Stimulated activated CD4-positive, alpha-beta T cell treated with anti-CD3 and anti-CD28 coated beads, TNF-alpha, amount 100 ng/mL, for 4 hours (primary cell): Measurements from ENCODE around the gene MCM3AP.
"Not testable (repeated sequence)": the region's sequence is repeated elsewhere in the genome, so short reads cannot be mapped to it uniquely, and the experiment has no call there.

ENCODE experiments used
- DNase-seq, 3 experiments: peaks; one replicate each; pipeline ENCODE4 v3.0.0-alpha.2; 2020; ENCODE audit warnings: low read depth in 3 of 3

Gene MCM3AP

DNA sequence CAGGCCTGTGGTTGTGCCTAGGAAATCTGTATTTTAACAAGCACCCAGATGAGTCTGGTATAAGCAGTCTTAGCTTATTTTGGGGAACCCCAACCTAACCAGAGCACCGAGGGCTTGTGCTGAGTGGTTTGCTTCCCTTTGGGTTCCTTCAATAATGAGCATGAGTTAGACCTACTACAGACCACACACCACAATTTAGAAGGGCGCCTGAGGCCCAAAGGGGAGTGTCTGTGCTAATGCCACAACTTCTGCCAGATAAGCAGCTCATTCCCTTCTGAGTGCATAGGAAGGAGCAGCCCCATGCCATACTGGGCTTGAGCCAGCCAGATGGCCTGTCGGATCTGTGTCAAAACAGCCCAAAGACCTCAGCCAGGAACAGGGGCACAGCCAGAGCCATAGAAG is 41.5 kb downstream of the MCM3AP start:
- no peak for DNase-seq

DNA sequence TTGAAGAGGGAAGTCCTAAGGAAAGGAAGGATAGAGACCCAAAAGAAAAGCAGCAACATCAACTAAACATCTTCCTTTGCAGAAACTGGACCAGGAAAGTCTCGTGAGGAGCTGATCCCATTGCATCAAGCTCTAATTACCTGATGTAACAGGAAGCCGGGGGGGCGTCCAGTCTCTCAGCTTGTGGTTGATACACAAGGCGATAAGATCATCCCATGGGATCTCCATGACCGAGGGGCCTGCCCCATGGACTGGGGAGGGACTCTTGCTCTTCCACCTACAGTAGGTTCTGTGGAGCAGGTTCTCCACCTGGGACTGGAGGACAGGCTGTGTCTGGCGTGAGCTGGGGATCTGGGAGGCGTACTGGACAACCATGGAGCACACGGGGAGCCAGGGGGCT is 42.1 kb downstream of the MCM3AP start:
- DNase-seq: no peak

DNA sequence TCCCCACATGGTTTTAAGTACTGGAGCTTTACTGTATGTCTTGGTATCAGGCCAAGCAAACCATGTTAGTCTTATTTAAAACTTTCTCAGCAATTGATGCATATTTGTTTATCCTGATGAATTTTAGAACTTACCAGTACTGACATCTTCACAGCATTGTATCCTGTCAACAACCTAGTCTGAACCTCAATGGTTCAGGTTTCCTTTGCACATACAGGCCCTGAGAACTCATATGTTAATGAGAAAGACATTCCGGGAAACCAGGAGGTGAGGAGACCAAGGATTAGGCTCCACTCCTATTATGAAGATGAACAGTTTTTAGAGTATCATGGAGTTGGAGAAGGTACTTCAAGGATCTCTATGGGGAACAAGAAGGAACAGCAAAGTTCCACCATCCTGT is 43.8 kb downstream of the MCM3AP start:
- DNase-seq: not testable (repeated sequence)

DNA sequence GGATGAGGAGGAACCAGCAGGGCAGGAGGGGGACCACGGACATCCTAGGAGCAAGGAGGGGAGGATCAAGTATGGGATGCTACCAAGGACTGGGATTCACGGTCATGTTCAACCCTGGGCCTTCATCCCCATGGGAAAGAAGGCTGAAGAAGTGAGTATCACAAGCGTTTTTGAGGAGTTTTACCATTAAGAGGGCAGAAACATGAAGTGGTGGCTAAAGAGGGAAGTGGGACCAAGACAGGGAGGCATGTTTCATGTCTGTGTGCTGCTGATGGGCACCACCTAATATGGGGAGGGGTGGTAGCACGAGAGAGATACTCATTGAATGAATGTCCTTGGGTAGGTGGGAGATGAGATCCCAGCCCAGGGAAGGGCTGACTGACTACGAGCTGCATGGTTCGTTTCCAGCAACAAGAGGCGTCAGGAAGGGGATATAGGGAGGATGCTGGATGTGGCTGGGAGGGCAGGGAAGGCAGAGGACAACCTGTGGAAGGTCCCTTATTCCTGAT is 45.5 kb downstream of the MCM3AP start:
- no peak for DNase-seq

DNA sequence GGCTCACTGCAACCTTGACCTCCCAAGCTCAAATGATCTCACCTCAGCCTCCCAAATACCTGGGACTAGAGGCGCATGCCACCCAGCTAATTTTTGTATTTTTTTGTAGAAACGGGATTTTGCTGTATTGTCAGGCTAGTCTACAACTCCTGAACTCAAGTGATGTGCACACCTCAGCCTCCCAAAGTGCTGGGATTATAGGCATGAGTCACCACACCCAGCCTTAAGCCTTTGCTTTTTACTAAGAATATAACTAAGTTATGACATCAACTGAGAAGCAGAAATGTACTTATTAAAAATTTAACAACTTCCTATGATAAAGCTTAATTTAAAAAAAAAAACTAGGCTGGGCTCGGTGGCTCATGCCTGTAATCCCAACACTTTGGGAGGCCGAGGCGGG is 47.9 kb downstream of the MCM3AP start:
- no peak for DNase-seq

DNA sequence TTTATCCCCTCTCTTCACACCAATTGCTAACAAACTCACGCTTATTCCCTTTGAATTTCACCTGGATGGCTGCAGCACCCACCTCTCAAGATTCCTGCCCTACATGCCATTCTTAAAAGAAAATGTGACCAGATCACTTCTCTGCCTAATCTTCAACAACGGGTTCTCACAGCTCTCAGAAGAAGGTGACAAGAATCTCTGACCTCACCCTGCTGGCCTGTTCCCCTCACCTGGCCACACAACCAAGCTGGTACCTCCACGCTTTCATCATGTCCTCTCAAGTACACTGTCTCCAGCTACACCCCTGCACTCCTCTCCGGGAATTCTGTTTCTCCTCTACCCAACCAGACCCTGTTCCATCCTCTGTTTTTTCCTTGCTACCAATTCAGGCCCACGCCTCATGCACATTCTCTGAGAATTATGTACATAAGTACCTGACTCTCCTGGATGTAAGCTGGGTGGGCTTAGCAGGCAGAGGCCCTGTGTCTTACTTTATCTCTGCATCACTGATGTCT is 50.9 kb downstream of the MCM3AP start:
- DNase-seq: no peak

DNA sequence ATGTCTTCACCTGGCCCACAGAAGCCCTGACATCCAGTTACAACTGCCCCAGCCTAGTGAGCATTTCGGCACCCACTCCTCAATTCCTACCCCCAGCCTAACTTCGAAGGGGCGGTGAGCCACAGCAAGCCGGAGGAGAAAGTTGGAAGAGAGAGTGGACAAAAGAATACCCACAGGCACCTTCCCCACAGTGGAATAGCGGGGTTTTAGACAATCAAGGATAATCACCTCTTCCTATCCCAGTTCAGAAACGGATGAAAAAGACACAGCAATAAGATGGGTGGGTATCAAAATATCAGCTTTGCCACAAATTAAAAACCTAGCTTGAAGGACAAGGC is 55.5 kb downstream of the MCM3AP start:
- DNase-seq: no peak

DNA sequence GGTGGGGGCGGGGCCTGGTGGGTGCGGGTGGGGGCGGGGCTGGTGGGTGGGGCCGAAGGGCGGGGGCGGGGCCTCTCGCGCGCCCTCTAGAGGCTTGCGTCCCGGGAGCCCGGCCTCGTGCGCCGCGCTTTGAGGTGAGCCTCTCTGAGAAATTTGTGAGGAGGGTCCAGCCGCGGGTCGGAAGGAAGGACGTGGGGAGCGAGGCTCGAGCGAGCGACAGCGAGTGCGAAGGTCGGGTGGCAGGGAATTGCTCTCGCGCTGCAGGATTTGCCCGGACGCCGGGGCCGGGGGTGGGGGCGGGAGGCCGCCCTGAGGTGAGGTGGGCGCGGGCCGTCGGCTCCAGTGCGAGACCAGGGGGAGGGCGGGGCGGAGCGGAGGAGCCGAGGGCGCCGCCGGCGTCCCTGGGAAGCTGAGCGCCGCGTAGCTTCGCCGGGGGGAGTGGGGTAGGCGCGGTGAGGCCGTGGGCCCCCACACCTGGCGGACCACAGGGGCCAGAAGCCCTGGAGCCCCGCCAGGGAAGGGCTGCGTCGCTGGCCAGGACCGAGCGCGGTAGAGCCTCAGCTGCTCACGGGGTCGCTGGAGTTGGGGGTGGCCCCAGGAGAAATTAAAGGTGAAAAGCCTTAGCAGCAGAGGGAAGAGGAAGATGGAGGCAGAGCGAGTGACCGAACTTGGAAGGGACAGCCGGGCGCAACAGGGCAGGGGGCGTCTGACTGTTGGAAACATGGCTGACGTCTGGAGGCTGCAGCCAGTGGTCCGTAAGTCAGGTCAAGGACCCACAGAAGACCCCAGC is 56.1 kb downstream of the MCM3AP start:
- no peak for DNase-seq

DNA sequence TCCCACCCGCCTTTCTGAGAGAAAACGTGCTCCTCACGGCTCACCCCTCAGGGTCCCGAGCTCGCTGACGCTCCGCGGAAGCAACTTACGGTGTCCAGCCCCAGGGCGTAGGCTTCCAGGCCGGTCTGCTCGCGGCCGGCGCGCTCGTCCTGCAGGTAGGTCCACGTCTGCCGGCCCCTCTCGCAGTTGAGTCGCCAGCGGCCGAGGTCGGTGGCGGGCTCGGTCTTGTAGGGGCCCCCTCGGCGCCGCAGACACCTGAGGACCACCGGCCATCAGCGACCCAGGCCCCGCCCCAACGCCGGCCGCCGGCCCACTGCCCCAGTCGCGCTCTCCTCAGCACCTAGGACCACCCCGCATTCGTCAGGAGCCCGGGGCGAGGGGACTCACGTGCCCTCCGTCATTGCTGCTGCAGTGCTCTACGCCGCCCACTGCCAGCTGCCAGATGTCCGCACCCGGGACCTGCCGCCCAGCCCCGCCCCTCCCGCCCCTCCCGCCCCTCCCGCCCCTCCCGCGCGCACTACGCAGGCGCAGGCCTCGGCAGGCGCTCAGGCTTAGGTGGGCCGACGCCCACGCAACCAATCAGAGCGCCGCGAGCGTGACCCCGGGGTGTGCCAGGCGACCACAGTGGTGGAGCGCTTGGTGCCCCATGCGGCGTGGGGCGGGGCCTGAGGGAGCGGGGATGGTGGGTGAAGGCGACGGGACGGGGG is 56.9 kb downstream of the MCM3AP start, which contains the start of gene LSS:
LSS (minus strand) TSS at position 430 of the 707 bp plus-strand sequence; CDS start at position 401, 29 bp downstream.
- DNase-seq: peak; percentile 90 to 98 (median 96)

DNA sequence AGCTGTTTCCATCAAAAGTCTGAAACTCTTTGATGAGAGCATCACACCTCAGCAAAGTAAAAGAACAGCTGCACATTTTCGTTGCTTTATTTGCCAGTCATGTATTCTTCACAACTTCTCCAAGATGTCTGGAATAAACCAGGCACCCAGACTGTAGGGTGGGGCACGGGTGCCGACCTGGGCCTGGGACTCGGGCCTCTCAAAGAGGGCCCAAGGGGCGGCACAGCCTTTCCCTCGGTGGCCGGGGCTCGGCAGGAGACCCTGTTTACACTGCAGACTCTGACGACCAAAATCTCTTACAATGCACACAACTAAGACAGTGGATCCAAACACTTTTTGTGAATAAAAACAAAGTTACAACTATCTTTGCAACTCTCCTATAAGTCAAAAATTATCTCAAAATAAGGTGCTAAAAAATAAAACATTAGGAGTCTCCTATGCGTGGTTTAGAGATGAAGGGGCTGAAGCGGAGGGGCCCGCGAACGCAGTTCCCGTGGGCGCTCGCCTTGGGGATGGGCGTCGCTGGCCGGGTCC is 57.5 kb downstream of the MCM3AP start:
- DNase-seq: no peak

DNA sequence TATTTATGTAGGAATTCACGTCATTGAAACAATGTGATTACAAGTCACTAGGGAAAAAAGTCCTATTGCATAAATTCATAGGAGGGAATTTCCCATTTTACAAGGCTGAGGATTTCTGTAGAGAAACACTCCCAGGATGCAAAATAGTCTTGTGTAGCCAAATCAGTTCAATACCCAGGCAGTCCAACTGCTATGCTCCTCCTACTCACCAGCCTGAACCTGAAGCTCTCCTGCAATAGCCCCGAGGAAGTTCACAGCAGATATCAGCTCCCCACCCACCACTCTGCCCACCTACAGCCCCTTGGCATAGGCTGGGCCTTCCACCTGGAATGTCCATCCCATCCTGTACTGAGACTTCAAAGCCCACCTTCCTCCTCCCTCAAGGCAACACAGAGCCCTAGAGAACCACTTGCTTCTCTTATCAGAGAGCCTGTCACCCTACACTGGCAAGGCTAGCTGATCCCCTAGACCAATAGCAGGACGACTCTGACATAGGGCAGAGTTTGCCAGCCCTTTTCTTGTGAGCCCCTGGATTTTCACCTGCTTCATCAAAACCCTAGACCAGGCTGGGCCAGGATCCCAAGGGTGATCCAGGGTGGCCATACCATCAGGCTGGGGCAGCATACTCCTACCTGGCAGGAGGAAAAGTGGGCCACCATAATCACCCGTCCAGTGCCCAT is 58.4 kb downstream of the MCM3AP start:
- no peak for DNase-seq

DNA sequence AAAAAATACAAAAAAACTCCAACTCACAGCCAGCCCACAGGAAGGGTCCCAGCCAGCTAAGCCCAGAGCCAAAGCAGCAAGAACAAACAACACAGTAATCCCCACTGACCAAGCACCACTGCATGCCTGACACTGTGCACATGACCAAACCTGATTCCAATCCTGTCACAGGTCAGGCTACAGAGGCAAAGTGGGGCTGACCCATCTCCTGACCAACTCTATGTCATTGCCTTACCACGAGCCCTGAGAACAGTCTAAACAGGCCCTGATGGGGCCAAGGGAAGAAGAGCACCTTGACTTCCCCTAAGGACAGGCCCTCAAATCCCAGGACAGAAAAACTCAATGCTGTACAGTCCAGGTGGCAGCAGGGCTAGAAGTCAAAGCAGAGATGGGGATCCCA is 59.3 kb downstream of the MCM3AP start:
- DNase-seq: no peak

DNA sequence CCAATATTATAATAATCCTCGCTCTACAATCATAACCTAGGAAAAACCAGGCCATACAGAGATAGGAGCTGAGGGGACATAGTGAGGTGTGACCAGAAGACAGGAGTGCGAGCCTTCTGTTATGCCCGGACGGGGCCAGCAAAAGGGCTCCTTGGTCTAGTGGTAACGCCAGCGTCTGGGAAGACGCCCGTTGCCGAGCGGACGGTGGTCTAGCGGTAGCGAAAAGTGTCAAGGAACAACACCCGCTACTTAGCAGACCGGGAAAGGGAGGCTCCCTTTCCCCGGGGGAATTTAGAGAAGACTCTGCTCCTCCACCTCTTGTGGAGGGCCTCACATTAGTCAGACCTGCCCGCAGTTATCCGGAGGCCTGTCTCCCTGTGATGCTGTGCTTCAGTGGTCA is 61.8 kb downstream of the MCM3AP start:
- not testable (repeated sequence) for DNase-seq

DNA sequence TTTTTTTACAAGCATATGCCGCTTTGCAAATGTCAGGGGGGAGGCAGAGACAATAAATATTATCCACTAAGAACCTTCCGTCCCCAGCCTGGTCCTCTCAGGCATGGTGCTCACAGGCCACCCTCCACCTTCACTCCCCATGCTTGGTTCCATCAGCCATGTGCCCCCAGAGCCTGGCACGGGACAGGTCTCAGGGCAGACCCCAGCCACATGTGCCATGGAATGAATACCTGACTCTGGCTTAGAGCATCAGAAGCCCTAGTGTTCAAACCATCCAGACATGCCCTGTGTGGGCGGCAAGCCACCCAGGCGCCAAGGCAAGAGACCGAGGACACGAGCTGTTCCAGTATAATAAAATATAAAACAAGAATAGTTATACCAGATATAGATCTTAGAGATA is 62.2 kb downstream of the MCM3AP start:
- no peak for DNase-seq

DNA sequence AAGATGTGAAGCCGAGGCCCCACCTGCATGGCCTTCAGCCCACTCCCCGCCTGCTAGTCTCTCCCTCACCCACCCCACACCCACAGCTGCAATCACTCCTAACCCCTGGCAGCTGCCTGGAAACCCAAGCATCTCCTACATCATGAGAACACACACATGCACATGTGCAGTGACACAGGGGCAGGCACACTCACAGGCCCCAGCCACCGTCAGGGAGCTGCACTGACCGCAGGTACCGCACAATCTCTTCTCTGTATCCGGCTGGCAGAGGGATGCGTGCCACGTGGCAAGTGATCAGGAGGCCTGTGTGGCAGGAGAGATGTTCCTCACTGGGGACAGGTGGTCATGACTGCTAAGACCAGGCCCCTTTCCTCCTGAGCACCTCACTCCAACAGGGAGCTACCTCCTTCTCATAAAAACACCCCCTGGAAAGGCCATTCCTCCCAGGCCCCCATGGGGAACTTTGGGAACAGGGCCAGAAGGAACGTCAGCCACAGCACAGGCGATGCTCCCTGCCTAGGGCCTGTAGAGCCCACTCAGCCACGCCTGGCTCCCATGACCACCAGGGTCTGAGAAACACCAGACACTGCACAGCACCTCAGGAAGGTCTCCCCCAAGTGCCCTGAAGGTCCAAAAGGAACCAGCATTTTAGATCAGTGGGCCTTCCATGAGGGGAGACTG is 62.8 kb downstream of the MCM3AP start:
- DNase-seq: no peak

DNA sequence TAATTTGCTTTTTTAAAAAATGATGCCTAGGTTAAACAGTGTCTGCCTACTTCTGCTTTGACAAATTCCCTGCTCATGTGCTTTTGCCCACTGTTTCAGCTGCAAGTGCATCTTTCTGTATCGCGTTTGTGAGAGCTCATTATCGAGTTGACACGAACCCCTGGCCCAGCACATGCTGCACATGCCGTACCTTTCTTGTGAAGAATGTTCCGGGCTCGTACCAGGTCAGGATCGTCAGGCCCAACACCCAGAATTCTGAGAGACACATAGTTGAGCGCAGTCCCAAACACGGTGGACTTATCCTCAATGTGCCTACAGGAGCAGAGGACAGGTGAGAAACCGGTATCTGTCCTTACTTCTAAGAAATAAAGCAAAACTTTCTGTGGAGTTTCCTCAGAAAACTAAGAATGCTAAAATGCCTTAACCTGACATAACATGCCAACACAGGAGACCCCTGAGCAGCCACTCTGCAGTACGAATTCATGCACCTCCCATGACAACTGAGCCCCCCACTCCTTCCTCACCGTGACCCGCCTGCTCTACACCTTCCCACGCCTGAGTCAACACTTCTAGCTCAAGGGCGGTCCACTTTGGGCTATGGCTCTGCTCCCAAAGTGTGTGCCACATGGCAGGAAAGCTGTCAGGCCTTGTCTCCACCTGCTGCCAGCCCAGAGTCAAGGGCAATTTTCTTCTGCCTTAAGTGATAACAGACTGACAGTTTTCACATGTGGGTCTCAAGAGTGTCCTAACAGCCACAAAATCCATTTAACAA is 63.6 kb downstream of the MCM3AP start:
- DNase-seq: no peak

DNA sequence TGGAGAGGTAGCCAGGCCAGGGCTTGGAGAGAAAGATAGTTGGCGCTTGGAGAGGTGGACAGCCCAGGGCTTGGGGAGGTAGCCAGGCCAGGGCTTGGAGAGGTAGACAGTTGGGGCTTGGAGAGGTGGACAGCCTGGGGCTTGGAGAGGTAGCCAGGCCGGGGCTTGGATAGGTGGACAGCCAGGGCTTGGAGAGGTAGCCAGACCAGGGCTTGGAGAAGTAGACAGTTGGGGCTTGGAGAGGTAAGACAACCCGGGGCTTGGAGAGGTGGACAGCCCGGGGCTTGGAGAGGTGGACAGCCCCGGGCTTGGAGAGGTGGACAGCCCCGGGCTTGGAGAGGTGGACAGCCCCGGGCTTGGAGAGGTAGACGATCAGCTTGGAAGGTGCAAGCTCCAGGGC is 64.6 kb downstream of the MCM3AP start:
- no peak for DNase-seq

DNA sequence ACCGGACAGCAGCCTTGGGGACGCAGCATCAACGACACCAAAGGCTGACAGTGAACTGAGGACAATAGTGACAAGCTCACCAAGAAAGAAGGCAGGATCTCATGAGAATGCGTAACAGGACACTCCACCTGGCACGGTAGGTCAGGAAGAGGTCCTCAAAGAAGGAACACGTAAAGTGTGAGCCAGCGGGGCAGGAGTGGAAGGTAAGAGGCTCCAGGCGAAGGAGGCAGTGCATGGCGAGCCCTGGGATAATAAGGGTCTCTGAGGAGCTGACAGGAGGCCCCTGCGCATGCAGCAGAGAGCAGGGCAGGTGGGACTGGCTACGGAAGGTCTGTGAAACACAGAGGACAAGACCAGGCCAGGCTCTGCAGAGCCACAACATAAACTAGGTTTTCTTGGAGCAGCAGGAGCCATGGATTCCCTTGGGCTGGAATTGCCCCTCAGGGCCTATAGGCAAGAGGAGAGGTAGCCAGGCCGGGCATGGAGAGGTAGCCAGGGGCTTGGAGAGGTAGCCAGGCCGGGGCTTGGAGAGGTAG is 65.1 kb downstream of the MCM3AP start:
- no peak for DNase-seq

DNA sequence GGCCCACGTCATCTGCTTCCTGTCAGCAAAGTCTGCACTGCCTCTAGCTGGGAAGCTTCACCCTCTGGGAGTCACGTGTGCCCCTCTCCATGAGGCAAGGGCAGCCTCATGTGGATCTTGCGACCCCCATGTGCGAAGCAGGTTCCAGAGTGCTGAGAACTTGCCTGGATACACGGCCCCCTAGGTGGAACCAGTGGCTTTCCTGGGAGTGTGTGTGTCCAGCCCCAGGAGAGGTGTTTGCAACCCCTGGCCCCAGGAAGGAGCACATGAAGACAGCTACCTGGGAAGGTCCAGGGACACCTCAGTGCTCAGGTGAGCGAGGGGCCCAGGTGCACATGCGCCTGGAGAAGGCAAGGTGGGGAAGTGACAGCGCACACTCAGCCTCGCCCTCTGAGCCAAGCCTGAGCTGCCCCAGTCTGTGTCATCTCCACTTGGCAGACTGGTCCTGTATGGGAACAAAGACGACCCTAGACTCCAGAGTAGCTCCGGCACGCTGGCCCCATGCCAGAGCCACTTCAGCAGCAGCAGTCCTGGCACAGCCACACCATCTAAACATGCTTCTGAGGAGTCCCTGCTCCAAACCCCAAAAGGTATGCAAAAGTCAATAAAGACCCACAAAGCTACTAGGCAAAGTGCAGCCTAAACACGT is 65.7 kb downstream of the MCM3AP start:
- no peak for DNase-seq
